ENCODE results near the gene CPT1B. TPM values are rescaled to one million over a fixed set of nuclear protein-coding genes. Genes with fewer than 3 reads are reported as not detected.

Gene CPT1B
- total and polyA plus RNA-seq, 10 of the 15 experiments (the other 5 are each of a cell fraction or from before 2014, with no cell fraction given) = 3.5 to 54.0 (median 21.7) TPM

DNA sequence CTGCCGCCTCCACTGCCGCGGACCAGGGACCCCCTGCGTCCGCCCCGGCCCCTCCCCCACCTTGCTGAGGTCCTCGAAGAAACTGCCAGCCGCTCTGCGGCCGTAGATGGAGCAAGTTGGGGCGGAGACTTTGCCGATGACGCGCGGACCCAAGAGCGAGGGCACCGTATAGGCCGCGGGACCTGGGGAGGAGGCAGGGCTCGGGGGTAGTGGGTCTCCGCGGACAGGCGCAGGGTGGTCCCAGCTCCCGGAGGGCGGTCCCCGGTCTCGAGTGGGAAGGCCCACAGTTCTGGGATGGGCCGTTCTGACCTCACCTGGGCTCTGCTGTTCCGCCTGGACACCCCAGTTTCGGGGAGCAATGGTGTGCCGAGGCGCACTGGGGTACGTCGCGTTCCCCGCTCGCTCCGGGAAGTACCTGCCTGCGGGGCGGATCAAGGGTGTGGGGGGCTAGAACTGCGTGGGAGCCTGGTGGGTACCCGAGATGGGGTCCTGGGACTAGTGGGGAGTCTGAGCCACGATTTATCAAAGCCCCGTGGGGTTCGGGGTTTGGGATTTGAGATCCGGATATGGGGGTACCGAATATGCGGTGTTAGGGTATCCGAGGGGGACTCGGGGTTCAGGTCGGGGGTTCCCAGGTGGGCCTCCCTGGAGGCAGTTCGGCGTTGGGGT lies 47.2 kb downstream of the CPT1B start (continued):
- TF ChIP-seq BHLHE40 (IDR thresholded peaks at IDR 0.05; ENCODE audit: borderline replicate concordance in 1 of 2, low read depth in 2 of 2, low read length in 1 of 2) (peak in 1 of 2 experiments; percentile 9; a peak in 1 of 4 replicates), MYC (IDR thresholded peaks at IDR 0.05; ENCODE audit: insufficient read depth, insufficient read length, insufficient replicate concordance, low read length, severe bottlenecking) (no peak), SUZ12 (IDR thresholded peaks at IDR 0.05; ENCODE audit: unreplicated experiment) (no peak), ZBED1 (IDR thresholded peaks at IDR 0.05; ENCODE audit: borderline replicate concordance) (peak; percentile 75; the same call in 1 of the 2 replicates), TARDBP (IDR thresholded peaks at IDR 0.05; ENCODE audit: borderline replicate concordance) (no peak), ZSCAN29 (IDR thresholded peaks at IDR 0.05) (no peak), ASH2L (IDR thresholded peaks at IDR 0.05; ENCODE audit: borderline replicate concordance, low read depth) (no peak), SMAD1 (IDR thresholded peaks at IDR 0.05; ENCODE audit: low read depth, partially characterized antibody) (peak; percentile 87), HDAC6 (IDR thresholded peaks at IDR 0.05; ENCODE audit: unreplicated experiment) (no peak), ZNF207 (IDR thresholded peaks at IDR 0.05; ENCODE audit: borderline replicate concordance) (no peak), RBBP5 (conservative IDR thresholded peaks at IDR 0.05) (no peak), KDM1A (IDR thresholded peaks at IDR 0.05; ENCODE audit: borderline replicate concordance) (no peak), SREBF2 (IDR thresholded peaks at IDR 0.05; ENCODE audit: low read length) (no peak), SMARCA5 (IDR thresholded peaks at IDR 0.05) (no peak; the same call in 1 of the 2 replicates), NR2C1 (IDR thresholded peaks at IDR 0.05) (no peak), BRCA1 (IDR thresholded peaks at IDR 0.05; ENCODE audit: low read depth, low read length) (no peak), ZNF622 (IDR thresholded peaks at IDR 0.05) (no peak), ZNF217 (IDR thresholded peaks at IDR 0.05) (no peak), SUPT20H (IDR thresholded peaks at IDR 0.05; ENCODE audit: borderline replicate concordance, control insufficient read depth, low read depth, low read length) (no peak), NR2F1 (conservative IDR thresholded peaks at IDR 0.05) (no peak)
- TF ChIP-seq, protein P1, sequence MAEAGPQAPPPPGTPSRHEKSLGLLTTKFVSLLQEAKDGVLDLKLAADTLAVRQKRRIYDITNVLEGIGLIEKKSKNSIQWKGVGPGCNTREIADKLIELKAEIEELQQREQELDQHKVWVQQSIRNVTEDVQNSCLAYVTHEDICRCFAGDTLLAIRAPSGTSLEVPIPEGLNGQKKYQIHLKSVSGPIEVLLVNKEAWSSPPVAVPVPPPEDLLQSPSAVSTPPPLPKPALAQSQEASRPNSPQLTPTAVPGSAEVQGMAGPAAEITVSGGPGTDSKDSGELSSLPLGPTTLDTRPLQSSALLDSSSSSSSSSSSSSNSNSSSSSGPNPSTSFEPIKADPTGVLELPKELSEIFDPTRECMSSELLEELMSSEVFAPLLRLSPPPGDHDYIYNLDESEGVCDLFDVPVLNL (IDR thresholded peaks at IDR 0.05; ENCODE audit: low read depth, low read length) = 0 out of 2 replicates have a peak, but pooled peaks have one; percentile 13
- TF ChIP-seq, protein P2, sequence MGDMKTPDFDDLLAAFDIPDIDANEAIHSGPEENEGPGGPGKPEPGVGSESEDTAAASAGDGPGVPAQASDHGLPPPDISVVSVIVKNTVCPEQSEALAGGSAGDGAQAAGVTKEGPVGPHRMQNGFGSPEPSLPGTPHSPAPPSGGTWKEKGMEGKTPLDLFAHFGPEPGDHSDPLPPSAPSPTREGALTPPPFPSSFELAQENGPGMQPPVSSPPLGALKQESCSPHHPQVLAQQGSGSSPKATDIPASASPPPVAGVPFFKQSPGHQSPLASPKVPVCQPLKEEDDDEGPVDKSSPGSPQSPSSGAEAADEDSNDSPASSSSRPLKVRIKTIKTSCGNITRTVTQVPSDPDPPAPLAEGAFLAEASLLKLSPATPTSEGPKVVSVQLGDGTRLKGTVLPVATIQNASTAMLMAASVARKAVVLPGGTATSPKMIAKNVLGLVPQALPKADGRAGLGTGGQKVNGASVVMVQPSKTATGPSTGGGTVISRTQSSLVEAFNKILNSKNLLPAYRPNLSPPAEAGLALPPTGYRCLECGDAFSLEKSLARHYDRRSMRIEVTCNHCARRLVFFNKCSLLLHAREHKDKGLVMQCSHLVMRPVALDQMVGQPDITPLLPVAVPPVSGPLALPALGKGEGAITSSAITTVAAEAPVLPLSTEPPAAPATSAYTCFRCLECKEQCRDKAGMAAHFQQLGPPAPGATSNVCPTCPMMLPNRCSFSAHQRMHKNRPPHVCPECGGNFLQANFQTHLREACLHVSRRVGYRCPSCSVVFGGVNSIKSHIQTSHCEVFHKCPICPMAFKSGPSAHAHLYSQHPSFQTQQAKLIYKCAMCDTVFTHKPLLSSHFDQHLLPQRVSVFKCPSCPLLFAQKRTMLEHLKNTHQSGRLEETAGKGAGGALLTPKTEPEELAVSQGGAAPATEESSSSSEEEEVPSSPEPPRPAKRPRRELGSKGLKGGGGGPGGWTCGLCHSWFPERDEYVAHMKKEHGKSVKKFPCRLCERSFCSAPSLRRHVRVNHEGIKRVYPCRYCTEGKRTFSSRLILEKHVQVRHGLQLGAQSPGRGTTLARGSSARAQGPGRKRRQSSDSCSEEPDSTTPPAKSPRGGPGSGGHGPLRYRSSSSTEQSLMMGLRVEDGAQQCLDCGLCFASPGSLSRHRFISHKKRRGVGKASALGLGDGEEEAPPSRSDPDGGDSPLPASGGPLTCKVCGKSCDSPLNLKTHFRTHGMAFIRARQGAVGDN (IDR thresholded peaks at IDR 0.05) = peak; percentile 49
- TF ChIP-seq, protein P3, sequence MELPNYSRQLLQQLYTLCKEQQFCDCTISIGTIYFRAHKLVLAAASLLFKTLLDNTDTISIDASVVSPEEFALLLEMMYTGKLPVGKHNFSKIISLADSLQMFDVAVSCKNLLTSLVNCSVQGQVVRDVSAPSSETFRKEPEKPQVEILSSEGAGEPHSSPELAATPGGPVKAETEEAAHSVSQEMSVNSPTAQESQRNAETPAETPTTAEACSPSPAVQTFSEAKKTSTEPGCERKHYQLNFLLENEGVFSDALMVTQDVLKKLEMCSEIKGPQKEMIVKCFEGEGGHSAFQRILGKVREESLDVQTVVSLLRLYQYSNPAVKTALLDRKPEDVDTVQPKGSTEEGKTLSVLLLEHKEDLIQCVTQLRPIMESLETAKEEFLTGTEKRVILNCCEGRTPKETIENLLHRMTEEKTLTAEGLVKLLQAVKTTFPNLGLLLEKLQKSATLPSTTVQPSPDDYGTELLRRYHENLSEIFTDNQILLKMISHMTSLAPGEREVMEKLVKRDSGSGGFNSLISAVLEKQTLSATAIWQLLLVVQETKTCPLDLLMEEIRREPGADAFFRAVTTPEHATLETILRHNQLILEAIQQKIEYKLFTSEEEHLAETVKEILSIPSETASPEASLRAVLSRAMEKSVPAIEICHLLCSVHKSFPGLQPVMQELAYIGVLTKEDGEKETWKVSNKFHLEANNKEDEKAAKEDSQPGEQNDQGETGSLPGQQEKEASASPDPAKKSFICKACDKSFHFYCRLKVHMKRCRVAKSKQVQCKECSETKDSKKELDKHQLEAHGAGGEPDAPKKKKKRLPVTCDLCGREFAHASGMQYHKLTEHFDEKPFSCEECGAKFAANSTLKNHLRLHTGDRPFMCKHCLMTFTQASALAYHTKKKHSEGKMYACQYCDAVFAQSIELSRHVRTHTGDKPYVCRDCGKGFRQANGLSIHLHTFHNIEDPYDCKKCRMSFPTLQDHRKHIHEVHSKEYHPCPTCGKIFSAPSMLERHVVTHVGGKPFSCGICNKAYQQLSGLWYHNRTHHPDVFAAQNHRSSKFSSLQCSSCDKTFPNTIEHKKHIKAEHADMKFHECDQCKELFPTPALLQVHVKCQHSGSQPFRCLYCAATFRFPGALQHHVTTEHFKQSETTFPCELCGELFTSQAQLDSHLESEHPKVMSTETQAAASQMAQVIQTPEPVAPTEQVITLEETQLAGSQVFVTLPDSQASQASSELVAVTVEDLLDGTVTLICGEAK (IDR thresholded peaks at IDR 0.05; ENCODE audit: borderline replicate concordance) = no peak
